Measurements from ENCODE around the gene OR56A5.

Gene OR56A5

DNA sequence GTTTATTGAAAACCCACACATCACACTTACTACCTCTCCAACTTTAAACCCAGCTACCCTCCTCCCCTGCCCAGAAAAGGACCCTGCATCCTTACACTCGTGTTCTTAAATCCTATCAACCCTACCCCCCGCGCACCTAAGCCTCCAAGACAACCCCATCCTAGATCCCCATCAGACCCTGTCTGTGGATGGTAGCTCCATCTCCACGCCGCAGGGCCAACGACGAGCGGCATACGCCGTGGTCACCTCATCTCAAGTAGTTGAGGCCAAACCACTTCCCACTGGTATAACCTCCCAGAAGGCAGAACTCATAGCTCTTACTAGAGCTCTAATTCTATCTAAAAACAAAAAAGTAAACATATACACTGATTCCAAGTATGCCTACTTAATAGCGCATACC is 35.6 kb downstream of the OR56A5 start:
- DNase-seq (ENCODE audit: low read depth) = no peak

DNA sequence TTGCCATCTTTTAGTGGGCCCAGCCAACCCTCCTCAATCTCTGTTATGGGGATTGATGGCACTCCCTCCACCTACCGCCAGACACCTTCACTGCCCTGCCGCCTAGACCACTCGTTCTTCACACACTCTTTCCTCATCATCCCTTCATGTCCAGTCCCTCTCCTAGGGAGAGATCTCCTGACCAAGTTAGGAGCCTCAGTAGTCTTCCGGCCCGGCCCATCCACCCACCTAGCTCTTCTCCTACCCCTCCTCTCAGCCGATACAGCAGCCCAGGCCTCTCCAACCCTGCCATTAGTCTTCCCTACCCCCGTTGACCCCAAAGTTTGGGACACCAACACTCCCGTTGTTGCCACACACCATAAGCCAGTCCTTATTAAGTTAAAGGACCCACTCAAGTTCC is 37.2 kb downstream of the OR56A5 start:
- no peak for DNase-seq (ENCODE audit: low read depth)

DNA sequence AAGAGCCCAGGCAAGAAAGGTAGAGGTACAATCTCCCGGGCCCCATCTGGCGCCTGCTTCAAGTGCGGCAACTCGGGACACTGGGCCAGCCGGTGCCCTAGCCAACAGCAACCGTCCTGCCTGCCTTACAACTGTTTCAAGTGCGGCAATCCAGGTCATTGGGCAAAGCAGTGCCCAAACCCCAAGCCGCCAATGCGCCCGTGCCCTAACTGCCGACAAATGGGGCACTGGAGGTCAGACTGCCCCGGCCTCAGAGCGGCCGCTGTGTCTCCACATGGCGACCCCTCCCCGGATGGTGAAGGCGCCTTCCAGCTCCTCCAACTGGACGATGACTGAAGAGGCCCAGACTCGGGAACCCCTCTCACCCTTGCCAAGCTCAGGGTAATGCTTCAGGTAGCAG is 37.7 kb downstream of the OR56A5 start:
- DNase-seq (ENCODE audit: low read depth) = no peak

DNA sequence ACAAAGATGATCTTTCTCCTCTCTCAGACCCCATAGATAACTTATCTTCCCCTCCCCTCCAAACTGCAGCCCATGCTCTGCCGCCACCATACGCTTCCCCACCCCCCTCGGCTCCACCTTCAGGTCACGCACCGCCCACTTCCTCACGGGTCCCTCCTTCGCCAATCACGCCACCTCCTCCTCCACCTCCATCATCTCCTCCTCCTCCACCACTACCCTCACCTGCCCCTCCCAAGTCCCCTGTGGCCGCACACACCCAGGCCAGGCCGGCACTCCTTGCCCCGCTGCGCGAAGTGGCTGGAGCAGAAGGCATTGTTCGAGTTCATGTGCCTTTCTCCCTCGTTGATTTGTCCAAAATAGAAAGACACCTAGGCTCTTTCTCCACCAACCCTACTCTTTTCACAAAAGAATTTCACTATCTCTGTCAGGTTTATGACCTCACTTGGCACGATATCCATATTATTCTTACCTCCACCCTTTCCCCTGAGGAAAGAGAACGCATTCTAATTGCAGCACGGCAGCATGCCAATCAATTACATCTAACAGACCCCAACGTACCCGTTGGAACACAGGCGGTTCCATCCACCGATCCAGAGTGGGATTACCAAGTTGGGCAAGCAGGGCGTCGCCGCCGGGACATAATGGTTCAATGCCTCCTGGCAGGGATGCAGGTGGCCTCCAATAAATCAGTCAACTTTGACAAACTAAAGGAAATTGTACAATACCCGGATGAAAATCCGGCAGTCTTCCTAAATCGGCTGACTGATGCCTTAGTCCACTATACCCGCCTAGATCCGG is 38.5 kb downstream of the OR56A5 start:
- no peak for DNase-seq (ENCODE audit: low read depth)

DNA sequence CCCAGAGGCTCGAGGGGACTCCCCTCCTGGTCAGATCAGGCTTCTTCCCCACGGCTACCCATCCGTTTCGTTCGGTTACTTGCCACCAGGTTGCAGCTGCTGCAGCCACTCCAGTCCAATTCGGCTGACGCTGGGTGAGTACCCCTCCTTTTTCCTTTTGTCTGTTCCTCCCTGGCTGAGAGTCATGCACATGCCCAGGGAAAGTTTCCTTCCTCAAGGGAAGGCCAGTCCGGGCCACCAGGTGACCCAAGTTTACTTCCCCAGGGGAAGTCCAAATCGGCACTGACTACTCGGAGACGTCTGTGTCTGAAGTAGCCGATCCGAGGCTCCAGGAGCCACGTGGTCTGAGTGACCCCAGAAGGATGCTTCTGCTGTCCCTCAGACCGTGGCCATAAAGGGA is 39.5 kb downstream of the OR56A5 start:
- no peak for DNase-seq (ENCODE audit: low read depth)

DNA sequence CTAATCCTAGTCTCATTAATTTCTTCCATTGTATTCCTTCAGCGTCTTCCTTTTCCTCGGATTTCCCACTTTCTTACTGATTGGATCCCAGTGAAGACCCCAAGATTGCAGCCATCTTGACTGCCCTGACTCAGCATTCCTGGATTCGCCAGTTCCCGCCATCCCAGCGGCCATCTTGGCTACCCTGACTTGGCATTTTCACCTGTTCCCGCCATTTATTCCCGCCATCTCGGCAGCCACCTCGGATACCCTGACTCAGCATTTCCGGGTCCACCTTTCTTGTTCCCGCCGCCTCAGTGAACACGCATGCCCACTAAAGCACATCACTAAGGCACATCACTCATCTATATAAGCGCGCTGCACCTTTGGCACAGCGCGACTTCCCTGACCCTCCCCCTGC is 40.0 kb downstream of the OR56A5 start:
- DNase-seq (ENCODE audit: low read depth) = no peak

DNA sequence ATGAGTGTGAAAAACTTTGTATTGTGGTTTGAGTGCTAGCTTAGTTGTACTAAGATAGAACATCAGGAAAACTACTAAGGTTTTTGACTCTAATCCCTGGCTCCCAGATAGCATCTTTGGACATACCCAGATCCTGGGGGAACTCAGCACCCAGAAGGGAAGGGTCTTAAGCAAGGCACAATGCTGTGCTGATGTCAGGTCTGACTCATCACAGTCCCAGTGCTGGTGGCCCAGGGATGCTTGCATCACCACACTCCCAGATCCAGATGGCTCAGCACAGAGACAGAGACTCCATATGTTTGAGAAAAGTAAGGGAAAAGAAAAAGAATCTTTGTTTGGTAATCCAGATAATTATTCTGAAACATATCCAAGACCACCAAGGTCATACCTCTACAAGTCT is 44.5 kb downstream of the OR56A5 start:
- no peak for DNase-seq (ENCODE audit: low read depth)

DNA sequence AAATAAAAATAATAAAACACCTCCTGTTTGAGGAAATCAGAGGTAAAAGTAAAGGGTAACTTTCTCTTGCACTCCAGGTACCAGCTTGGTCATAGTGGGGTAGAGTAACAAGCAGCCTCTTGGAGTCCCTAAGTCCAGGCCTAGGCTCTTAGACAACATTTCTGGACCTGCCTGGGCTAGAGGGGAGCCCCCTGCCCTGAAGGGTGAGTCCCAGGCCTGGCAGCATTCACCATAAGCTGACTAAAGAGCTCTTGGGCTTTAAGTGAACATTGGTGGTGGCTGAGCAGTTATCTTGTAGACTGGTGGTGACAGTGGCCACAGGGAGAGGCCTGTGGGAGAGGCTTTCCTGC is 44.9 kb downstream of the OR56A5 start:
- DNase-seq (ENCODE audit: low read depth) = no peak

DNA sequence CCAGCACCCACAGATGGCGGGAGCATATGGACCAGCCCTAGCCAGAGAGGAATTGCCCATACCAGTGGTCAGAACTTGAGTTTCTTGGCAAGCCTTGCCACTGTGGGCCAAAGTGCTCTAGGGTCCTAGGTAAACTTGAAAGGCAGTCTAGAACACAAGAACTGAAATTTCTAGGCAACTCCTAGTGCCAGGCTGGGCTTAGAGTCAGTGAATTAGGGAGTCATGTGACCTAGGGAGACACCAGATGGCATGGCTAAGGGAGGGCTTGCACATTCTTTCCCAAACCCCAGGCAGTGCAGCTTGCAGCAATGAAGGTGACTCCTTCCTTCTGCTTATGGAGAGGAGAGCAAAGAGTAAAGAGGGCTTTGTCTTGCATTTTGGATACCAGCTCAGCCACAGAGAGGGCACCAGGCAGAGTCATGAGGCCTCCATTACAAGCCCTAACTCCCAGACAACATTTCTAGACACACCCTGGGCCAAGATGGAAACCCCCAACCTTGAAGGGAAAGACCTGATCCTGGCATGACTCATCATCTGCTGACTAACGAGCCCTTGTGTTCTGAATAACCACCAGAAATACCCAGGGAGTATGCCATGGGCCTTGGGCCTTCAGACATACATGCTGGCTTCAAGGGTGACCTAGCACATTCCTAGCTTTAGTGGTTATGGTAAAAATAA is 45.4 kb downstream of the OR56A5 start:
- no peak for DNase-seq (ENCODE audit: low read depth)

Measured in stimulated activated CD8-positive, alpha-beta memory T cell treated with anti-CD3 and anti-CD28 coated beads, Interleukin-7, amount 100 ng/mL, for 24 hours (primary cell).